NB4 (cell line): Measurements from ENCODE around the gene PALM3.

ENCODE experiments used
- DNase-seq: peaks from one replicate; pipeline ENCODE4 v3.0.0; 2010; ENCODE audit warnings: low read depth
- H3K4me3 ChIP-seq: one replicate; pipeline ENCODE4 v1.5.1; 2011; ENCODE audit warnings: mild to moderate bottlenecking, low read depth, low read length, moderate library complexity
- CTCF ChIP-seq: IDR thresholded peaks from one replicate; pipeline ENCODE4 v1.5.1; 2012; ENCODE audit warnings: low read depth, low read length
- MAX ChIP-seq: IDR thresholded peaks from 2 replicates; pipeline ENCODE4 v1.6.1; 2011; ENCODE audit warnings: low read depth, low read length
- MYC ChIP-seq: IDR thresholded peaks from 2 replicates; pipeline ENCODE4 v1.6.1; 2011; ENCODE audit warnings: low read depth, low read length
- POLR2A ChIP-seq: IDR thresholded peaks from 2 replicates; pipeline ENCODE4 v1.6.1; 2011; ENCODE audit warnings: mild to moderate bottlenecking; ENCODE audit not compliant: insufficient read length; ENCODE audit errors: extremely low read depth

PALM3 gene

GRCh38 chr19:14006766-14007562 lies 54.9 kb downstream of the PALM3 start:
- no peak for DNase-seq
- TF ChIP-seq POLR2A (peak; percentile 69), MAX (peak; percentile 45; the same call in 1 of the 2 replicates), MYC (peak; percentile 74), CTCF (no peak)

GRCh38 chr19:14006085-14006765 lies 55.7 kb downstream of the PALM3 start, which contains the start of gene RFX1:
TSS of gene RFX1 (minus strand) at chr19:14006320. CDS start at chr19:13993843, 12,477 bp downstream.
- no peak for TF ChIP-seq MYC
- peak within 1 kb of the TSS; percentile 70 for H3K4me3 ChIP-seq
- DNase-seq, result peak; percentile 99

More at GRCh38 chr19:14006766-14007562, 54.9 kb downstream of the PALM3 start:
- peak overlapping the region; percentile 70 for H3K4me3 ChIP-seq

GRCh38 chr19:14005349-14006084 lies 56.4 kb downstream of the PALM3 start:
- peak overlapping the region; percentile 70 for H3K4me3 ChIP-seq
- DNase-seq, result peak; percentile 89
- TF ChIP-seq POLR2A (peak; percentile 29), MYC (no peak), MAX (no peak)

- H3K4me3 ChIP-seq, result peak overlapping the region; percentile 68
- TF ChIP-seq POLR2A (no peak), MAX (peak; percentile 90)
- peak; percentile 60 for DNase-seq
These were observed 57.1 kb downstream of the PALM3 start for GRCh38 chr19:14004619-14005348.
